Hematopoietic multipotent progenitor cell treated with erythropoietin and hydrocortisone succinate and interleukin-3 and kit ligand, for 15 days (in vitro differentiated cells): Measurements from ENCODE around the gene CD151.

Source experiments
- DNase-seq: peaks from one replicate; pipeline ENCODE4 v3.0.0-alpha.2; 2015; ENCODE audit warnings: low spot score

Gene CD151

DNA sequence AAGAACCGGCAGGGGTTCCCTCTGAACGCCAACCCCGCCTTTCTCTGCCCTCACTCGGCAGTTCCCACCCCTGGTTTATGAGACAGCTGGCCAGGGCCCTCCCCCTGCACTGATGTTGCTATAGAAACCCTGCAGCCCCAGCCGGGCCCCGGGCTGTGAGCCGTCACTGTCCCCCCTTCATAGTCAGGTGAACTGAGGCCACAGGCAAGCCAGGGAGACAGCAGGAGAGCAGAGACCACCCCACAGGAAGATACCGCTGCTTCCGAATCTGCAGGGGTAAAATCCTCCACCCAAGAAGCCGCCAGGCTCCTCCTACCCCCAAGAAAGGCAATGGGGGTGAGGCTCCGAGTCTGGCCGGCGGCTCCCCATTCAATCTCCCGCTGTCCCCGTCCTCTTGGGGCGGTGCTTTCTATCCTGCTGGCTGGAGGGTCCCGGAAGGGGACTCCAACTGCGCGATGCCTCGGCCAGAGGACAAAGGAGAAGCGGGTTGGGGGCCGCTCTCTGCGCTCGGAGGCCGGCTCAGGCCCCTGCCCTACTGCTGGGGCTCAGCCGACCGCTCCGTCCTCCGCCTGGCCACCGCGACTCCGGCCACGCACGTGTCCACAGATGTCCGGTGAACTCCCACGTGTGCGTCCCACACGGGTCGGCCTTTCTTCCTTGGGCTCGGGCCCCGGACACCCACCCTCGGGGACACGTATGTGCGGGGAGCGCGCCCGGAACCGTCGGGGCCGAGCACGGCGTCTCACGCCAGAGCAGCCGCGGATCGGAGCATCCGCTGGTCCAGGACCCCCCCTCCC is 35.3 kb upstream of the CD151 start:
- DNase-seq: peak; percentile 41

GRCh38 chr11:798093-798713 is 34.5 kb upstream of the CD151 start, which contains the start of gene SLC25A22:
Gene SLC25A22 (minus strand): TSS chr11:798281. CDS start chr11:795006, 3,275 bp downstream.
- peak; percentile 85 for DNase-seq

GRCh38 chr11:799641-800316 is 33.0 kb upstream of the CD151 start:
- no peak for DNase-seq

DNA sequence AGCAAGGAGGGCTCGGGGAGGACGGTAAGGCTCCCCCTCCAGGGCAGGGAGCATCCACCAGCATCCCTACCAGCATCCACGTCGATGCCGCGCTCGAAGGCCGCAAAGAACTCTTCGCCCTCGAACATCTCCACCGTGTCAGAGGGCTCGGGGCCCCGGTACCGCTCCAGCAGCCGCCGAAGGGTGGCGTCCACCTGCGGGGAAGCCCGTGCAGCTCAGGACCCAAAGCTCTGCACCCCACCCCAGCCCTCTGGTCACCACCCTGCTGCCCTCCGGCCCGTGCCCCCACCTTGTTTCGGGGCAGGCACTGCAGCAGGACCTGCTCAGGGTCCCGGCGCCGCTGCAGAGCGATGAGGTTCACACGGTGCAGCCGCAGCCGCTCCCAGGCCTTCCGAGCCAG is 32.3 kb upstream of the CD151 start:
- no peak for DNase-seq

DNA sequence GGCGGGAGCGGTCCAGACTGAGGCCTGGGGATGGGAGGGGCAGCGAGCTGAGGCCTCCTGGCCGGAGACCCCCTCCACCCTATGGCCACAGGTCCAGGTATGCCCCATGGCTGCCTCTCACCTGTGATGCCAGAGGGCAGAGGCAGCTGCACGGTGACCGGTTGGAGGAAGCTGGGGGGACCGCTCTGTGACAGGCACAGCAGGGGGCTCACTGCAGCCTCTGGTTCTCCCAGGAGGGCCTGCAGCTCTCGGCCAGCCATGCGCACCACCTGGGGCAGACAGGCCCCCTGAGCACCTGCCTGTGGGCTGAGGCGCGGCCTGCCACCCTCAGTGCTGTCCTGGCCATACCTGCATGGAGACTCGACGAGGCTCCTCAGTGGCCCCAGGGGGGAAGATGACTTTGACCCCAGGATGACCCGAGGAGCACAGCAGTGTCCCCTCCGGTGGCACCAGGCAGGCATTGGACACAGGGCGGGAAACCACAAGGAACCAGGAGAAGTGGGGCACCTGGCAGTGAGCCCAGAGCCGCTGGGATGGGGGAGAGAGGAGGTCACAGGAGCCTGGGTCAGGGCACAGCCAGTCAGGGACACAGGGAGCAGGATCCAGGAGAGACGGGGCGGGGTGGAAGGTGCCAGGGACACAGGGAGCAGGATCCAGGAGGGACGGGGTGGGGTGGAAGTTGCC is 31.5 kb upstream of the CD151 start:
- DNase-seq: no peak

- no peak for DNase-seq
Measured at GRCh38 chr11:802018-802617, 30.6 kb upstream of the CD151 start.

DNA sequence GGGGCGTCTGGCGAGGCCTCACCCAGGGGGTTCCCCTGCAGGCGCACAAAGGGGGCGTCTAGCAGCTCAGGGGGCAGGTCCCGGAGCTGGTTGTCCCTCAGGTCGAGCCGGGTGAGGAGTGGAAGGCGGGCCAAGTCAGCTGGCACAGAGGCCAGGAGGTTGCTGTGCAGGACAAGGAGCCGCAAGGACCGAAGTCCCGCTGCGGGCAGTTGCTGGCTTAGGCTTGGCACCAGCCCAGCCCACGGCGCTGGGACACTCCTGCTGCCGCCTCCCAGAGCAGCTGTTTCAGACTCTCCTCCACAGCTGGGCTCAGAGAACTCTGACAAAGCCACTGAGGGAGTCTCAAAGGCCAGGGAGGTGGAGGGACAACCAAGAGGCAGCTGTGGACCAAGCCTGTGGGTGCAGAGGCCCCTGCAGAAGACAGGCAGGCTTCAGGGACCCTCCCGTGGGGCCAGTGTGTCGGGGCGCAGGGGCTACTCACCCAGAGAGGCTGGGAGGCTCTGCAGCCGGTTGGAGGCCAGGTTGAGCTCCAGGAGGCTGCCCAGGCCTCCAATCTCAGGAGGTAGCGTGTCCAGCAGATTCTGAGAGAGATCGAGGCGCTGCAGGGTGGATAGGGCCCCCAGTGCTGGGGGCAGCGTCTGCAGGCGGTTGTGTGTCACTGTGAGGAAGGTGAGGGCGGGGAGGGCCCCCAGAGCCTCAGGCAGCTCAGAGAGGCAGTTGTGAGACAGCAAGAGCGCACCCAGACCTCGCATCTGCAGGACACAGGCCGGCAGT is 29.9 kb upstream of the CD151 start:
- DNase-seq: no peak

GRCh38 chr11:803467-803742 is 29.3 kb upstream of the CD151 start:
- no peak for DNase-seq

GRCh38 chr11:803770-804598 is 28.8 kb upstream of the CD151 start:
- no peak for DNase-seq

DNA sequence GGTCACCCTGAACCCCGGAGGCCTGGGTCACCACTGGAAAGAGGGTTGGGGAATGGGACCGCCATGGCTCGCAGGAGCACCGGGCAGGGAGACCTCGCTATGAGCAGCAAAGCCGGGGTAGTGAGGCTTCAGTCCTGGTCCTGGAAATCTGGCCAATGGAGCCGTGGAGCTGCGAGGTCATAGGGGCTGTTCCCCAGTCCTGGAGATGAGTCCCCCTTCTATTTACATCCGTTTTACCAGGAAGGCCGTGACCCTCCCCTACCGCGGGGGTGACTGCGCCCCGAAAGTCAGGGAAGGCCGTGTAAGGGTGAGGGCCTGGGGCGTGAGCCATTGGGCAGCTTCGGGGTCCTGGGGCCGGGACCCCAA is 28.2 kb upstream of the CD151 start:
- no peak for DNase-seq

- DNase-seq: no peak
Measured at GRCh38 chr11:808427-809286, 24.1 kb upstream of the CD151 start.

GRCh38 chr11:809287-810039 is 23.3 kb upstream of the CD151 start, which contains the start of gene RPLP2:
Gene RPLP2 (plus strand): TSS chr11:809967. CDS start chr11:810235, 268 bp downstream.
- DNase-seq: peak; percentile 99

DNA sequence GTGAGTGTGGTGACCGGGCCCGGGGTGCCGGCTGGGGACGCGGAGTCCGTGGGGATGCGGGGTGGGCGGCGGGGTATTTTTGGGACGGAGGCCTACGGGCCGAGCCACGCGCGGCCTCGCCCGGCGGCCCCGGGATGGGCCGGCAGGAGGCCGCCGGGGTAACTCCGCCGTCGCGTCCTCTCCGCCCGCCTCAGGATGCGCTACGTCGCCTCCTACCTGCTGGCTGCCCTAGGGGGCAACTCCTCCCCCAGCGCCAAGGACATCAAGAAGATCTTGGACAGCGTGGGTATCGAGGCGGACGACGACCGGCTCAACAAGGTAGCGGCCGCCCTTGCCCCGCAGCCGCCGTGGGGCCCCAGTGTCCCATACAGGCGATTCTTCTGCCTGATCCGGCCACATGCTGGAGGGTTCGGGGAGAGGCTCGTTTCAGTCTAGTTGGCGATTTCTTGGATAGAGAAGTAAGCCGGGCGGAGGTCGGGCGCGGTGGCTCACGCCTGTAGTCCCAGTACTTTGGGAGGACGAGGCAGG is 22.6 kb upstream of the CD151 start:
- DNase-seq: no peak

- no peak for DNase-seq
Measured at GRCh38 chr11:811446-812245, 21.1 kb upstream of the CD151 start.

DNA sequence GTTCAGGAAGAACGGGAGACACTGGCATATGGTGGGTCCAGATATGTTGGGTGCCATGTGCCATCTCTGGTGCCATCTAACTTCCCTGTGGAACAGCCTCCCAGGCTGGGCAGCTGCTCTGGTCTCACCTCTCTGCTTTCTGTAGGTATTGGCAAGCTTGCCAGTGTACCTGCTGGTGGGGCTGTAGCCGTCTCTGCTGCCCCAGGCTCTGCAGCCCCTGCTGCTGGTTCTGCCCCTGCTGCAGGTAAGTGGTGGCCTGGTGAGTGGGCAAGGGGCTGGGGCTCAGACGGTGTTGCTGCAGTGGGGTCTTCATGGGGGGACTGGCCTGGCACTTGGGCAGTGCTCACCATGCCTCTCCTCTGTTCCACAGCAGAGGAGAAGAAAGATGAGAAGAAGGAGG is 20.4 kb upstream of the CD151 start:
- DNase-seq: no peak

DNA sequence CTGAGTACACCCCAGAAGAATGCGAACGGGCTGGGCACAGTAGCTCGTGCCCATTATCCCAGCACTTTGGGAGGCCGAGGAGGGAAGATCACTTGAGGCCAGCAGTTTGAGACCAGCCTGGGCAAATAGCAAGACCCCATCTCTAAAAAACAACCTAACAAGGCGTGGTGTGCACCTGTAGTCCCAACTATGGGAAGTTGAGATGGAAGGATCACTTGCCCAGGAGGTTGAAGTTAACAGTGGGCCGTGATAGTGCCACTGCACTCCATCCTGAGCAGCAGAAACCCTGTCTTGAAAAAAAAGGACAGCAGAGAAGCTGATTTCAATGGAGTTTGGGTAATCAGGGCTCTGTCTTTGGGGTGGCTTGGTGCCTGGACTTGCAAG is 19.7 kb upstream of the CD151 start:
- no peak for DNase-seq

GRCh38 chr11:813456-814096 is 19.2 kb upstream of the CD151 start:
- DNase-seq: no peak
